Activated CD8-positive, alpha-beta T cell treated with anti-CD3 and anti-CD28 coated beads, Interleukin-2, amount 10 ng/mL, durations not matched to agents 7 days and 5 days (primary cell): ENCODE data around the gene PHB1. TPM values are rescaled to one million over a fixed set of nuclear protein-coding genes. Genes with fewer than 3 reads are reported as not detected.
"Not testable (repeated sequence)": the region's sequence is repeated elsewhere in the genome, so short reads cannot be mapped to it uniquely, and the experiment has no call there.

Experiments used
- ATAC-seq: fragments of 150-1000 bp; cut with Tn5 transposase; one replicate; pipeline ENCODE4 v1.10.0; 2021; ENCODE audit warnings: moderate library complexity
- CTCF ChIA-PET: fragments of 350-600 bp; sonication (Branson Sonifier 250); formaldehyde crosslinking; loops from one replicate; lab custom pipeline; 2021; ENCODE audit warnings: antibody characterized with exemption; lab: Charles Lee
- POLR2A ChIA-PET: fragments of 350-600 bp; sonication (Branson Sonifier 250); formaldehyde crosslinking; loops from one replicate; lab custom pipeline; 2021; ENCODE audit warnings: antibody characterized with exemption; lab: Charles Lee
- DNase-seq: peaks from one replicate; pipeline ENCODE4 v3.0.0-alpha.2; 2020
- H3K27ac Mint-ChIP-seq: one replicate; pipeline ENCODE4 v1.8.0; 2021; ENCODE audit warnings: mild to moderate bottlenecking, mixed read lengths
- H3K27me3 Mint-ChIP-seq: one replicate; pipeline ENCODE4 v1.8.0; 2021; ENCODE audit warnings: low read depth, mixed read lengths
- H3K36me3 Mint-ChIP-seq: one replicate; pipeline ENCODE4 v1.8.0; 2021; ENCODE audit warnings: low read depth, mixed read lengths
- H3K4me1 Mint-ChIP-seq: one replicate; pipeline ENCODE4 v1.8.0; 2021; ENCODE audit warnings: low read depth, mixed read lengths
- H3K4me3 Mint-ChIP-seq: one replicate; pipeline ENCODE4 v1.8.0; 2021; ENCODE audit warnings: mild to moderate bottlenecking, mixed read lengths
- H3K9me3 Mint-ChIP-seq: one replicate; pipeline ENCODE4 v1.8.0; 2022; ENCODE audit warnings: mixed read lengths; ENCODE audit not compliant: insufficient read depth
- total RNA-seq, 2 experiments: library from RNA; stranded (reverse); gene quantifications; one replicate each; pipeline ENCODE4 v1.2.3, GENCODE V29; 2021

PHB1 gene
- total RNA-seq, 2 experiments from 2014 or later: 181 to 183 TPM

- peaks cover 37% of the 10 kb centered on the region for H3K27me3 Mint-ChIP-seq
- ATAC-seq: no peak
- H3K4me1 Mint-ChIP-seq: no peaks in the 10 kb centered on the region
- no peak overlapping the region for H3K27ac Mint-ChIP-seq
- no peak for DNase-seq
- ChIA-PET CTCF (interaction anchor here (1.5 kb wide), 1 partner anchor 31 kb away, joined by 4 read pairs; no protein-coding TSS in a partner anchor), POLR2A (no interaction called here)
- H3K9me3 Mint-ChIP-seq: no peaks in the 10 kb centered on the region
- H3K36me3 Mint-ChIP-seq: no peaks in the 10 kb centered on the region
- no peak overlapping the region for H3K4me3 Mint-ChIP-seq
Observed at GRCh38 chr17:49439305-49439672, 24.6 kb upstream of the PHB1 start.

- ATAC-seq (no peak), DNase-seq (no peak)
- H3K27ac Mint-ChIP-seq: no peak overlapping the region
- ChIA-PET CTCF (interaction anchor here (1.5 kb wide), 1 partner anchor 30 kb away, joined by 4 read pairs; no protein-coding TSS in a partner anchor), POLR2A (no interaction called here)
- H3K9me3 Mint-ChIP-seq: no peaks in the 10 kb centered on the region
- no peaks in the 10 kb centered on the region for H3K36me3 Mint-ChIP-seq
- H3K4me3 Mint-ChIP-seq: no peak overlapping the region
- no peaks in the 10 kb centered on the region for H3K4me1 Mint-ChIP-seq
- peaks cover 37% of the 10 kb centered on the region for H3K27me3 Mint-ChIP-seq
Observed at GRCh38 chr17:49438436-49439278, 24.0 kb upstream of the PHB1 start.

DNA sequence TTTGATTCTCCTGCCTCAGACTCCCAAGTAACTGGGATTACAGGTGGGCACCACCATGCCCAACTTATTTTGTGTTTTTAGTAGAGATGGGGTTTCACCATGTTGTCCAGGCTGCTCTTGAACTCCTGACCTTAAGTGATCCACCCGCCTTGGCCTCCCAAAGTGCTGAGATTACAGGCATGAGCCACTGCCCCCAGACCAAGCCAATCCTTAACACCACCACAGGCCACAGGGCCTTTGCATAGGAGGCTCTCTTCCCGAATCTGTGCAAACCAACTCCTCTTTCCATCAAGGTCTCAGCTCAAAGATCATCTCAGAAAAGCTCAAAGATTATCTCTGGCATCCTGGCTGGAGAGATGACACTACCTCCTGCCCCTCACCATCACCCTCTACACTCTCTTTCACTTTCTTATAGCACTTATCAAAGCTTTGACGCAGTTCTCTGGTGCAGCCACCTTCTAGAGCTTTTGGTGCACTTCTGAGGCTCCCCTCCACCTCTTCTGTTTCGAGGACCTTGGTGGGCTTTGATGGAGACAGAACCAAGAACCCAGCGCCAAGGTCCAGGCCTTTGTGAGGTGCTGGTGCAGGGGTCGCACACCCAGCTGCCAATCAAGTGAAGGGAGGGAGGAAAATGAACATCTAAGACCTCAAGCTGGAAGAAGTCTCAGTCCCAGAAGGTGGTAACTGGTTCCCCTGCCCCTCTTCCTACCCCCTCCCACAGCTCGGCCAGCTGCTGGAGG, 23.2 kb upstream of the PHB1 start:
- H3K27ac Mint-ChIP-seq: no peak overlapping the region
- ChIA-PET POLR2A (no interaction called here), CTCF (no interaction called here)
- H3K36me3 Mint-ChIP-seq: no peaks in the 10 kb centered on the region
- DNase-seq: no peak
- H3K27me3 Mint-ChIP-seq: peaks cover 37% of the 10 kb centered on the region
- ATAC-seq: no peak
- no peak overlapping the region for H3K4me3 Mint-ChIP-seq
- no peaks in the 10 kb centered on the region for H3K4me1 Mint-ChIP-seq
- no peaks in the 10 kb centered on the region for H3K9me3 Mint-ChIP-seq

GRCh38 chr17:49436174-49436573, 21.5 kb upstream of the PHB1 start:
- Mint-ChIP-seq H3K9me3 (no peaks in the 10 kb centered on the region), H3K27me3 (peaks cover 32% of the 10 kb centered on the region), H3K27ac (no peak overlapping the region), H3K4me3 (no peak overlapping the region), H3K36me3 (no peaks in the 10 kb centered on the region), H3K4me1 (no peaks in the 10 kb centered on the region)
- ATAC-seq (no peak), DNase-seq (no peak)
- ChIA-PET CTCF (interaction anchor here (1.0 to 3.6 kb wide), 6 partner anchors 10 to 119 kb away, joined by 3 to 27 read pairs (median 6); no protein-coding TSS in a partner anchor), POLR2A (no interaction called here)

DNA sequence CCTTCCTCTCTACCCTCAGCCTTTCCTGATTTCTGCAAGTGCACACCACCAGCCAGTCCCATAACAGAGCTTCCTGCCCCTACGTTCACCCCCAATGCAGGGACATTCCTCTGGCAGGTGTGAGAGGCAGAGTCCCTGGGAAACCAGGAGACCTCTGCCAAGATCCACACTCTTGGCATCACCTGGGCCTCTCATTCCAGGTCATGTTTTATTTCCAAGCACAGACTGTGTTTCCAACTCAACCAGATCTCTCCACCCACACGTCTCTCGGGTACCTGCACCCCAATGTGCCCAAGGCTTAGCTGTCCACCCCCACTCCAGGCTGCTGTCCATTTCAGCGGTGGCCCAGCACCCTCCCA, 21.0 kb upstream of the PHB1 start:
- H3K27me3 Mint-ChIP-seq: peaks cover 32% of the 10 kb centered on the region
- no peaks in the 10 kb centered on the region for H3K4me1 Mint-ChIP-seq
- ATAC-seq (no peak), DNase-seq (no peak)
- CTCF ChIA-PET: interaction anchor here (0.8 to 3.6 kb wide), 8 partner anchors 11 to 122 kb away, joined by 3 to 27 read pairs (median 5); no protein-coding TSS in a partner anchor
- H3K4me3 Mint-ChIP-seq: no peak overlapping the region
- POLR2A ChIA-PET: no interaction called here
- no peak overlapping the region for H3K27ac Mint-ChIP-seq
- no peaks in the 10 kb centered on the region for H3K36me3 Mint-ChIP-seq
- no peaks in the 10 kb centered on the region for H3K9me3 Mint-ChIP-seq

DNA sequence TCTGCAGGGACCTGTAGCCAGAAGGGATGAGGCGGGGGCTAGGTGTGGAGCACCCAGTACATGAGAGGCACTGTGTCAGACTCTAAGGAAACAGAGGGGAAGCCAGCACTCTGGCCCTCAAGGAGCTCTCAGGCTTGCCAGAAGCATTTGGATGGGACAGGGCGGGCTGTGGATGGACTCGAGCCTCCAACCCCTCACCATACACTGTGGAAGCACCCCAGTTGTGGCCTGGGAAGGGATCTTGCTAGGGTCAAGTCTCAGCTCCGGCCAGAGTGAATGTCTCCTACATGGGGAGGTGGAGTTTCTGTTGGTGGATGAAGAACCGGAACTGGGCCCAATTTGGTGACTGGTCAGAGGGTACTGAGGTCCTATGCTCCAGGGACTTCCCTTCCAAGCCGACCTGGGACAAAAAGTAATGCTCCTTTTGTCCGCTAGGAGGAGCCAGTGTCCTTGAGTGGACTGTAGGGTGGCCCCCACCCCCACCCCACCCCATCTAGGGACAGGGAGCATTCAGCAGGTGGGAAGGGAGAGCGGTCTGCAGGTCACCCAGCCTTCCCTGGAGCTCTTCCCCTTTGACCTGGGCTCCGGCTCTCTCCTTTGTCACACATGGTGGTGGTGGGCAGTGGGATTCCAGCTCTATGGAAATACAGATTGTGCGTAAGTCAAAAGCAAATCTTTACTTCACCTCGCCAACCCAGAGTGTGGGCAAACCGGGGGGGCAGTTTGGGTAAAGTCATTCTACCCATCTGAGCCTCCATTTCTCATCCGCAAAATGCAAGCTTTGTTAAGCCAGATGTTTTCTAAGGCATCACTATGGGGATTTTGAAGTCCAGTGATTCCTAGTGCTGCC, 20.4 kb upstream of the PHB1 start:
- H3K4me1 Mint-ChIP-seq: no peaks in the 10 kb centered on the region
- H3K4me3 Mint-ChIP-seq: no peak overlapping the region
- ChIA-PET CTCF (interaction anchor here (0.5 to 3.6 kb wide), 11 partner anchors 11 to 282 kb away, joined by 3 to 27 read pairs (median 4); no protein-coding TSS in a partner anchor), POLR2A (no interaction called here)
- no peaks in the 10 kb centered on the region for H3K9me3 Mint-ChIP-seq
- DNase-seq (peak; percentile 61), ATAC-seq (peak; percentile 42)
- no peaks in the 10 kb centered on the region for H3K36me3 Mint-ChIP-seq
- H3K27me3 Mint-ChIP-seq: peaks cover 30% of the 10 kb centered on the region
- no peak overlapping the region for H3K27ac Mint-ChIP-seq

- DNase-seq (no peak), ATAC-seq (no peak)
- Mint-ChIP-seq H3K4me3 (no peak overlapping the region), H3K27ac (no peak overlapping the region), H3K4me1 (no peaks in the 10 kb centered on the region), H3K9me3 (no peaks in the 10 kb centered on the region), H3K36me3 (no peaks in the 10 kb centered on the region), H3K27me3 (peaks cover 25% of the 10 kb centered on the region)
- ChIA-PET POLR2A (no interaction called here), CTCF (interaction anchor here (0.6 to 3.6 kb wide), 6 partner anchors 8 to 122 kb away, joined by 3 to 27 read pairs (median 5); no protein-coding TSS in a partner anchor)
Observed at GRCh38 chr17:49433000-49433694, 18.5 kb upstream of the PHB1 start.

DNA sequence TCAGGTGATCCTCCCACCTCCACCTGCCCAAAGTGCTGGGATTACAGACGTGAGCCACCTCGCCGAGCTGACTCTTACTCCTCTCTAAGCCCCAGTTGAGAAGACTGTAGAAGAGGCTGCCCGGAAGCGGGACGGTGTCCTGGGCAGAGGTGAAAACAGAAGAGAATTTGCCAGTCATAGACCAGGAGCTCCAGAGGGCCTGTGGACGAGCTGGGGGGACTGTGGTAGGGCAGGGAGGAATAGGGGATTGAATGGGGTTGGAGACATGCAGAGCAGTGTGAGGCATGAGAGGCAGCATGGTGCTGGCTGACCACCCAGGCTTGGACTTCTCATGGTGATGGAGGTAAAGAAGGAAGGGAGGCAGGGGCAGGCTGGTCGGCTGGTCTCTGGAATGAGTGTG, 17.1 kb upstream of the PHB1 start:
- POLR2A ChIA-PET: no interaction called here
- no peak for DNase-seq
- Mint-ChIP-seq H3K9me3 (no peaks in the 10 kb centered on the region), H3K27me3 (peaks cover 24% of the 10 kb centered on the region), H3K4me3 (no peak overlapping the region), H3K27ac (no peak overlapping the region), H3K4me1 (no peaks in the 10 kb centered on the region), H3K36me3 (no peaks in the 10 kb centered on the region)
- CTCF ChIA-PET: no interaction called here
- no peak for ATAC-seq

GRCh38 chr17:49425004-49425286, 10.3 kb upstream of the PHB1 start:
- H3K27ac Mint-ChIP-seq: no peak overlapping the region
- ChIA-PET CTCF (interaction anchor here (1.3 to 2.3 kb wide), 2 partner anchors 9 to 131 kb away, joined by 4 to 11 read pairs; no protein-coding TSS in a partner anchor), POLR2A (no interaction called here)
- DNase-seq (no peak), ATAC-seq (no peak)
- no peaks in the 10 kb centered on the region for H3K36me3 Mint-ChIP-seq
- no peaks in the 10 kb centered on the region for H3K4me1 Mint-ChIP-seq
- H3K9me3 Mint-ChIP-seq: no peaks in the 10 kb centered on the region
- H3K4me3 Mint-ChIP-seq: no peak overlapping the region
- H3K27me3 Mint-ChIP-seq: peaks cover 20% of the 10 kb centered on the region

DNA sequence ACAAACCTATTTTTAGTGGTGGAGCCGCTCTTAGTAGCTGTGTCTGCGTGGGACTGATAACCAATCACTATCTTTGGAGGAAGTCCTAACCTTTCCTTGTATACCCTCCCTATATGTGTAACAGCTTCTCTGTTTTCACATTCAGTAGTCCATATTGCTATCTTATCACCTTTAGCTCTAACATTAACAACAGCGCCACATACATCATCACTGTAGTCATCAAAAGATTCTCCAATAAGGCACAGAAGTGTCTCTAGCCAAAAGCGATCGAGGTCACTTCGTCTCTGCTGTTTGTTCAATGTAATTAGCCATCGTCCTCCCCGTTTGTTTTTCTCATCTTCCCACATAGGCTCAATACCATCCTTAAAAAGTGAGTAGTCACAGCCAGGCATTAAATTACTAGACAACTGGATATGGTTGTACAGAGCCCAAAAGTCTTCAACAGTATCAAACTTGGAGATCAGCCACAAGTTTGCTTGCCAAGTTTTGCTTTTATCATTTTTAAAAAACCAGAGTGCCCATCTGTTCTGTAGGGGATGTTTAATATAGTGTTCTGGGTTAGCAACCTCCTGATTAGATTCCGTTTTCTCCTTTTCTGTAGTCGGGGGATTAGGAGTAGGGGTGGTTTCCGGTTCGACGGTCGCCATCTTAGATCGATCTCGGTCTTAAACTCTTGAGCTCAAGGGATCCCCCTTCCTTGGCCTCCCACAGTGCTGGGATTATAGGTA, 9.8 kb upstream of the PHB1 start:
- H3K9me3 Mint-ChIP-seq, H3K27ac Mint-ChIP-seq, H3K4me3 Mint-ChIP-seq, POLR2A ChIA-PET, H3K4me1 Mint-ChIP-seq, DNase-seq, ATAC-seq, H3K36me3 Mint-ChIP-seq: not testable (repeated sequence)
- CTCF ChIA-PET: interaction anchor here (1.3 to 2.3 kb wide), 2 partner anchors 10 to 132 kb away, joined by 4 to 11 read pairs; no protein-coding TSS in a partner anchor
- peaks cover 20% of the 10 kb centered on the region for H3K27me3 Mint-ChIP-seq
